Spleen (tissue), 7 donors: Measurements from ENCODE around the gene CLDN20.

Source experiments
- POLR2A ChIP-seq, 3 donors: fragments of 450-650 bp; IDR thresholded peaks; one replicate each; pipeline ENCODE4 v1.5.1; 2017; ENCODE audit warnings: antibody characterized with exemption in 3 of 3, mild to moderate bottlenecking in 1 of 3
- POLR2AphosphoS5 ChIP-seq, 3 donors: sonication (generic); formaldehyde crosslinking; IDR thresholded peaks; one replicate each; pipeline ENCODE4 v1.5.1; 2017; ENCODE audit warnings: antibody characterized with exemption in 3 of 3
- TF ChIP-seq, protein P1 (sequence below), 11 experiments: fragments of 200-600 bp in 7 of 11; fragments of 450-650 bp in 4 of 11; sonication (generic) in 4 of 11; IDR thresholded peaks in 8 of 11; conservative IDR thresholded peaks in 3 of 11; 1 replicate in 7 of 11; 2 replicates in 4 of 11; pipeline versions ENCODE4 v1.4.0 to v1.8.0; 2016 to 2021; ENCODE audit warnings: antibody characterized with exemption in 11 of 11, inconsistent platforms in 4 of 11, mild to moderate bottlenecking in 1 of 11
- donor health status: DM: no; HTN: no; CAD: no; lungs with moderate emphysema.
- donor health status: DM: no; HTN: no; CAD: no.
- donor health status: DM: no; HTN: no; CAD: no.

GRCh38 chr6:155310596-155310995, 46.8 kb downstream of the CLDN20 start:
- TF ChIP-seq POLR2AphosphoS5 (IDR thresholded peaks at IDR 0.05) (no peak), POLR2A (IDR thresholded peaks at IDR 0.05) (no peak)
- TF ChIP-seq, protein P1, sequence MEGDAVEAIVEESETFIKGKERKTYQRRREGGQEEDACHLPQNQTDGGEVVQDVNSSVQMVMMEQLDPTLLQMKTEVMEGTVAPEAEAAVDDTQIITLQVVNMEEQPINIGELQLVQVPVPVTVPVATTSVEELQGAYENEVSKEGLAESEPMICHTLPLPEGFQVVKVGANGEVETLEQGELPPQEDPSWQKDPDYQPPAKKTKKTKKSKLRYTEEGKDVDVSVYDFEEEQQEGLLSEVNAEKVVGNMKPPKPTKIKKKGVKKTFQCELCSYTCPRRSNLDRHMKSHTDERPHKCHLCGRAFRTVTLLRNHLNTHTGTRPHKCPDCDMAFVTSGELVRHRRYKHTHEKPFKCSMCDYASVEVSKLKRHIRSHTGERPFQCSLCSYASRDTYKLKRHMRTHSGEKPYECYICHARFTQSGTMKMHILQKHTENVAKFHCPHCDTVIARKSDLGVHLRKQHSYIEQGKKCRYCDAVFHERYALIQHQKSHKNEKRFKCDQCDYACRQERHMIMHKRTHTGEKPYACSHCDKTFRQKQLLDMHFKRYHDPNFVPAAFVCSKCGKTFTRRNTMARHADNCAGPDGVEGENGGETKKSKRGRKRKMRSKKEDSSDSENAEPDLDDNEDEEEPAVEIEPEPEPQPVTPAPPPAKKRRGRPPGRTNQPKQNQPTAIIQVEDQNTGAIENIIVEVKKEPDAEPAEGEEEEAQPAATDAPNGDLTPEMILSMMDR (IDR thresholded peaks at IDR 0.05 in 8 of 11, conservative IDR thresholded peaks at IDR 0.05 in 3 of 11), result no peak
